Epithelial cell of proximal tubule (primary cell): ENCODE results near the gene TSEN2. TPM values are rescaled to one million over a fixed set of nuclear protein-coding genes. Genes with fewer than 3 reads are reported as not detected.
"Not testable (repeated sequence)": the region's sequence is repeated elsewhere in the genome, so short reads cannot be mapped to it uniquely, and the experiment has no call there.

Experiments used
- DNase-seq: peaks from one replicate; pipeline ENCODE4 v3.0.0-alpha.2; 2011; ENCODE audit warnings: low read depth
- H3K4me3 ChIP-seq: 2 replicates; pipeline ENCODE4 v1.5.1; 2011; ENCODE audit warnings: low read depth, mild to moderate bottlenecking, low read length
- CTCF ChIP-seq: conservative IDR thresholded peaks from 2 replicates; pipeline ENCODE4 v1.5.1; 2012; ENCODE audit warnings: low read depth, mild to moderate bottlenecking, low read length
- total RNA-seq: library from RNA; depleted of rRNA; stranded (reverse); fragments of >200 nt; gene quantifications from 2 replicates; pipeline ENCODE4 v1.2.3, GENCODE V29; 2015

TSEN2 gene
- total RNA-seq, 1 donor from 2014 or later: 6.3 TPM

DNA sequence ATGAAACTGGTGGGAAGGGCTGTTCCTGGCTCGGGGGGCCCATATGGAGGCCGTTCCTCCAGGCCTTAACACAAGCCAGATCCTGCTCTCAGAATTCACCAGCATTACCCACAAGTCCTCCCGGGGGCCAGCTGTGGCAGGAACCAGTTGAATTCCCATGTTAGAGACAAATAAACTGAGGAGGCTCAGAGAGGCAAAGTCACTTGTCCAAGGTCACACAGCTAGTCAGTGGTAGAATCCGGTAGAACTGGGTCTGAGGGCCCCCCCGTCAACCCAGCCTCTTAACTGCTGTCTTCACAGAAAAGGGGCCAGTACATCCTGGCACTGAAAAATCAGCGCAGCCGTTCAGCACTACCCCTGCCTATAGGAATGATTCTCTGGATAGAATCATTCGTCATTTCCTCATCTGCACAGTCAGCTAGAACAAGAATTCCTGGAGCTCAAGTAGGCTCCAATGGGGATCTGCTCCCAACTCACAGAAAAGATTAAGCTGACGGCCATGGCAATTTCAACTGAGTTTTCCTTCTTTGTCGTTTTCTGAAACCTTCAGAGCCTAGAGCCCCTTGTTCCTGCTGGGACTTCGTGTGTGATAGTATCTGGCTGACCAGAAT lies 12.2 kb upstream of the TSEN2 start:
- no peak for TF ChIP-seq CTCF
- no peak overlapping the region for H3K4me3 ChIP-seq
- no peak for DNase-seq

- no peak for TF ChIP-seq CTCF
- H3K4me3 ChIP-seq: no peak overlapping the region
- DNase-seq: no peak
Observed at GRCh38 chr3:12472796-12473195, 11.5 kb upstream of the TSEN2 start.

DNA sequence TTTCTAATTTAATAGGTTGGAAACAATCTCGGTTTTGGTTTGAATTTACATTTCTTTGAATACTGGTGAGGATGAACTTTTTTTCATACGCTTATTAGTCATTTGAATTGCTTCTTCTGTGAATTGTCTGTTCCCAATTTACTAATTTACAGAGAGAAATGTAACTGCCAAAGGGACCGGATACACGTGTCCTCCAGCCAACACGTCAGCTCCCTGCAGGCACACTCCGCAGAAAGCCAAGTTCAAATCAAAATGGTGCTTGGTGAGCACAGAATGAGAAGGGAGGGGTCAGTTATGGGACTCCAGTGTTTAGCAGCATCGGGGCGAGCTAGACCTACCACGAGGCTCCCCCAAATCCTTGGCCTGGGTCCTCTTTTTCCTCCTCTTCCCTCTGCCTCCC lies 10.8 kb upstream of the TSEN2 start:
- no peak for TF ChIP-seq CTCF
- DNase-seq: no peak
- no peak overlapping the region for H3K4me3 ChIP-seq

- no peak for TF ChIP-seq CTCF
- DNase-seq: no peak
- H3K4me3 ChIP-seq: no peak overlapping the region
Observed at GRCh38 chr3:12476238-12476897, 7.9 kb upstream of the TSEN2 start.

- TF ChIP-seq CTCF: no peak
- no peak for DNase-seq
- no peak overlapping the region for H3K4me3 ChIP-seq
Observed at GRCh38 chr3:12477256-12477655, 7.0 kb upstream of the TSEN2 start.

DNA sequence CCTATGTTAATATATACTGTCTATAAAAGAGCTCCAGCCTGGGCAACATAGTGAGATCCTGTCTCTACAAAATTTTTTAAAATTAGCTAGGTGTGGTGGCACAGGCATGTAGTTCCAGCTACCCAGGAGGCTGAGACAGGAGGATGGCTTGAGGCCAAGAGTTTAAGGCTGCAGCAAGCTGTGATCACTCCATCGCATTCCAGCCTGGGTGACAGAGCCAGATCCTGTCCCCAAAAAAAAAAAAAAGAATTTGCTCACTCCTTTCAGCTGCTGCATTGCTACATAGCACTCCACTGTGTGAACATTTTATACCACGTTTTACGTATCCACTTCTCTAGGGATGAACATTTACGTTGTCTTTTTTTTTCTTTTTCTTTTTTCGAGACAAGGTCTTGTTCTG lies 6.0 kb upstream of the TSEN2 start:
- no peak overlapping the region for H3K4me3 ChIP-seq
- DNase-seq: no peak
- TF ChIP-seq CTCF: no peak

DNA sequence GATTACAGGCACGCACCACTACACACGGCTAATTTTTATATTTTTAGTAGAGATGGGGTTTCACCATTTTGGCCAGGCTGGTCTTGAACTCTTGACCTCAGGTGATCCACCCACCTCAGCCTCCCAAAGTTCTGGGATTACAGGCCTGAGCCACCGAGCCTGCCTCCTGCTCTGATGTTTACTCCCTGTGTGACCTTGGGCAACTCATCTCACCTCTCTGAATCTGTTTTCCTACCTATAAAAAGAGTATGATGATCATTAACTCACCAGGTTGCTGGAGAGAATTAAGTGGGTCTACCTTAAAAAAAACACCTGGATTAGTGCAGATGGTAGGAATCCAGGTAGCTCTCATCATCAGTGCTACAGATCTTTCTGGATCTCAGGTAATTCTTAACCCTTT lies 5.1 kb upstream of the TSEN2 start:
- not testable (repeated sequence) for H3K4me3 ChIP-seq, DNase-seq
